Measurements from ENCODE around the gene PCBP4. TPM values are rescaled to one million over a fixed set of nuclear protein-coding genes. Genes with fewer than 3 reads are reported as not detected.

The PCBP4 gene
- total RNA-seq, 1 donor from 2014 or later = 60.6 TPM

GRCh38 chr3:51945926-51946705 lies 21.1 kb downstream of the PCBP4 start:
- no peak overlapping the region for H3K4me3 Mint-ChIP-seq (ENCODE audit: unreplicated experiment)
- H3K27ac Mint-ChIP-seq (ENCODE audit: unreplicated experiment) = no peak overlapping the region
- DNase-seq (ENCODE audit: low spot score) = no peak
- H3K36me3 Mint-ChIP-seq (ENCODE audit: low read depth, unreplicated experiment) = peaks cover 4% of the 10 kb centered on the region
- H3K4me1 Mint-ChIP-seq (ENCODE audit: unreplicated experiment) = peaks cover 5% of the 10 kb centered on the region
- H3K27me3 Mint-ChIP-seq (ENCODE audit: unreplicated experiment) = peaks cover 9% of the 10 kb centered on the region
- H3K9me3 Mint-ChIP-seq (ENCODE audit: unreplicated experiment) = no peaks in the 10 kb centered on the region
- TF ChIP-seq CTCF (IDR thresholded peaks at IDR 0.05; ENCODE audit: unreplicated experiment) = no peak

- Mint-ChIP-seq H3K36me3 (ENCODE audit: low read depth, unreplicated experiment) (peaks cover 4% of the 10 kb centered on the region), H3K4me1 (ENCODE audit: unreplicated experiment) (peaks cover 12% of the 10 kb centered on the region), H3K9me3 (ENCODE audit: unreplicated experiment) (no peaks in the 10 kb centered on the region), H3K27ac (ENCODE audit: unreplicated experiment) (no peak overlapping the region), H3K4me3 (ENCODE audit: unreplicated experiment) (no peak overlapping the region), H3K27me3 (ENCODE audit: unreplicated experiment) (peaks cover 12% of the 10 kb centered on the region)
- DNase-seq (ENCODE audit: low spot score) = no peak
- no peak for TF ChIP-seq CTCF (IDR thresholded peaks at IDR 0.05; ENCODE audit: unreplicated experiment)
These were observed 22.0 kb downstream of the PCBP4 start for GRCh38 chr3:51945031-51945840.

GRCh38 chr3:51944451-51945021 lies 22.7 kb downstream of the PCBP4 start:
- Mint-ChIP-seq H3K36me3 (ENCODE audit: low read depth, unreplicated experiment) (peaks cover 4% of the 10 kb centered on the region), H3K27me3 (ENCODE audit: unreplicated experiment) (peaks cover 11% of the 10 kb centered on the region), H3K9me3 (ENCODE audit: unreplicated experiment) (no peaks in the 10 kb centered on the region), H3K27ac (ENCODE audit: unreplicated experiment) (no peak overlapping the region), H3K4me3 (ENCODE audit: unreplicated experiment) (no peak overlapping the region), H3K4me1 (ENCODE audit: unreplicated experiment) (peaks cover 12% of the 10 kb centered on the region)
- no peak for TF ChIP-seq CTCF (IDR thresholded peaks at IDR 0.05; ENCODE audit: unreplicated experiment)
- DNase-seq (ENCODE audit: low spot score) = no peak

- TF ChIP-seq CTCF (IDR thresholded peaks at IDR 0.05; ENCODE audit: unreplicated experiment) = no peak
- H3K27me3 Mint-ChIP-seq (ENCODE audit: unreplicated experiment) = peaks cover 8% of the 10 kb centered on the region
- DNase-seq (ENCODE audit: low spot score) = no peak
- H3K4me3 Mint-ChIP-seq (ENCODE audit: unreplicated experiment) = no peak overlapping the region
- H3K36me3 Mint-ChIP-seq (ENCODE audit: low read depth, unreplicated experiment) = peaks cover 9% of the 10 kb centered on the region
- H3K9me3 Mint-ChIP-seq (ENCODE audit: unreplicated experiment) = no peaks in the 10 kb centered on the region
- peaks cover 16% of the 10 kb centered on the region for H3K4me1 Mint-ChIP-seq (ENCODE audit: unreplicated experiment)
- no peak overlapping the region for H3K27ac Mint-ChIP-seq (ENCODE audit: unreplicated experiment)
These were observed 23.5 kb downstream of the PCBP4 start for GRCh38 chr3:51943451-51944391.

Data from endothelial cell (in vitro differentiated cells).